Type B pancreatic cell (in vitro differentiated cells): ENCODE data around the gene TMEM50B. TPM values are rescaled to one million over a fixed set of nuclear protein-coding genes. Genes with fewer than 3 reads are reported as not detected.
"Not testable (repeated sequence)": the region's sequence is repeated elsewhere in the genome, so short reads cannot be mapped to it uniquely, and the experiment has no call there.

Experiments used
- DNase-seq: peaks from one replicate; pipeline ENCODE4 v3.0.0; 2021; ENCODE audit warnings: mixed read lengths; ENCODE audit not compliant: unreplicated experiment; ENCODE audit errors: extremely low spot score
- H3K27ac Mint-ChIP-seq: 2 replicates; pipeline ENCODE4 v1.8.0; 2021; ENCODE audit warnings: mild to moderate bottlenecking, mixed read lengths
- H3K27me3 Mint-ChIP-seq: 2 replicates; pipeline ENCODE4 v1.8.0; 2021; ENCODE audit warnings: mixed read lengths
- H3K36me3 Mint-ChIP-seq: 2 replicates; pipeline ENCODE4 v1.8.0; 2021; ENCODE audit warnings: mixed read lengths
- H3K4me1 Mint-ChIP-seq: one replicate; pipeline ENCODE4 v1.8.0; 2021; ENCODE audit warnings: mixed read lengths; ENCODE audit not compliant: unreplicated experiment
- H3K4me3 Mint-ChIP-seq: 2 replicates; pipeline ENCODE4 v1.8.0; 2021; ENCODE audit warnings: mild to moderate bottlenecking, mixed read lengths
- H3K9me3 Mint-ChIP-seq: 2 replicates; pipeline ENCODE4 v1.8.0; 2021; ENCODE audit warnings: mixed read lengths
- CTCF ChIP-seq: fragments of 200-600 bp; sonication (generic); conservative IDR thresholded peaks from 2 replicates; pipeline ENCODE4 v1.5.0; 2021; ENCODE audit warnings: antibody characterized with exemption, mild to moderate bottlenecking
- total RNA-seq: library from RNA; stranded (reverse); gene quantifications from 2 replicates; pipeline ENCODE4 v1.2.1, GENCODE V29; 2021; ENCODE audit warnings: low replicate concordance

TMEM50B gene
- total RNA-seq, 1 donor from 2014 or later, result 44.7 TPM

GRCh38 chr21:33418691-33419090, 61.1 kb downstream of the TMEM50B start:
- Mint-ChIP-seq H3K27ac (no peak overlapping the region), H3K27me3 (no peaks in the 10 kb centered on the region), H3K4me3 (no peak overlapping the region), H3K36me3 (peaks cover 42% of the 10 kb centered on the region), H3K4me1 (peaks cover 19% of the 10 kb centered on the region), H3K9me3 (peaks cover 4% of the 10 kb centered on the region)
- DNase-seq, result no peak
- no peak for TF ChIP-seq CTCF

- peaks cover 30% of the 10 kb centered on the region for H3K36me3 Mint-ChIP-seq
- H3K4me1 Mint-ChIP-seq, result peaks cover 35% of the 10 kb centered on the region
- H3K27ac Mint-ChIP-seq, result peak overlapping the region; percentile 22
- no peak overlapping the region for H3K4me3 Mint-ChIP-seq
- no peaks in the 10 kb centered on the region for H3K27me3 Mint-ChIP-seq
- no peak for DNase-seq
- peaks cover 4% of the 10 kb centered on the region for H3K9me3 Mint-ChIP-seq
- TF ChIP-seq CTCF, result no peak
Measured at GRCh38 chr21:33414926-33415325, 64.8 kb downstream of the TMEM50B start.

GRCh38 chr21:33414068-33414467, 65.7 kb downstream of the TMEM50B start:
- TF ChIP-seq CTCF, result no peak
- H3K36me3 Mint-ChIP-seq, result peaks cover 23% of the 10 kb centered on the region
- no peak for DNase-seq
- no peak overlapping the region for H3K27ac Mint-ChIP-seq
- H3K4me3 Mint-ChIP-seq, result no peak overlapping the region
- no peaks in the 10 kb centered on the region for H3K27me3 Mint-ChIP-seq
- peaks cover 4% of the 10 kb centered on the region for H3K9me3 Mint-ChIP-seq
- peaks cover 35% of the 10 kb centered on the region for H3K4me1 Mint-ChIP-seq

GRCh38 chr21:33412832-33413519, 66.8 kb downstream of the TMEM50B start:
- TF ChIP-seq CTCF, result no peak

GRCh38 chr21:33412439-33412831, 67.3 kb downstream of the TMEM50B start:
- Mint-ChIP-seq H3K4me3 (peak overlapping the region; percentile 51), H3K4me1 (peaks cover 30% of the 10 kb centered on the region), H3K27ac (peak overlapping the region; percentile 87), H3K36me3 (peaks cover 20% of the 10 kb centered on the region)
- DNase-seq, H3K27me3 Mint-ChIP-seq, H3K9me3 Mint-ChIP-seq: not testable (repeated sequence)

More at GRCh38 chr21:33412832-33413519, 66.8 kb downstream of the TMEM50B start:
- peaks cover 23% of the 10 kb centered on the region for H3K36me3 Mint-ChIP-seq
- no peak for DNase-seq
- peak overlapping the region; percentile 44 for H3K4me3 Mint-ChIP-seq
- H3K27me3 Mint-ChIP-seq, result no peaks in the 10 kb centered on the region
- peaks cover 33% of the 10 kb centered on the region for H3K4me1 Mint-ChIP-seq
- H3K27ac Mint-ChIP-seq, result peak overlapping the region; percentile 87
- peaks cover 4% of the 10 kb centered on the region for H3K9me3 Mint-ChIP-seq

- no peaks in the 10 kb centered on the region for H3K27me3 Mint-ChIP-seq
- H3K36me3 Mint-ChIP-seq, result peaks cover 18% of the 10 kb centered on the region
- peak overlapping the region; percentile 87 for H3K27ac Mint-ChIP-seq
- peaks cover 29% of the 10 kb centered on the region for H3K4me1 Mint-ChIP-seq
- TF ChIP-seq CTCF, result no peak
- H3K9me3 Mint-ChIP-seq, result no peaks in the 10 kb centered on the region
- H3K4me3 Mint-ChIP-seq, result peak overlapping the region; percentile 51
- DNase-seq, result no peak
Measured at GRCh38 chr21:33411949-33412430, 67.8 kb downstream of the TMEM50B start.
